Measurements from ENCODE around the gene PRELP.

The PRELP gene

DNA sequence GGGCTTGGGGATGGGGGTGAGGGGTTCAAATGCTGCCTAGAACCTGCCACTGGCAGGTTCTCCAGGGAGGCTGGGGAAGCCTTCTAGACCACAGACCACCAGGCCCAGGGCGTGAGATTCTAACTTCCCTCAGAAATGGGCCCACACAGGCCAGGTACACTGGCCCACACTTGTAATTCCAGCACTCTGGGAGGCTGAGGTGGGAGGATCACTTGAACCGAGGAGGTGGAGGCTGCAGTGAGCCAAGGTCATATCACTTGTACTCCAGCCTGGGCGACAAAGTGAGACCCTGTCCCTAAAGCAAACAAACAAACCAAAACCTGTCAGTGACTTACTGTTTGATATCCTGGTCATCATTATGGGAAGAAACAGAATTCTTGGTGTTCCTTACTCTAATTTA, 50.1 kb downstream of the PRELP start:
- Histone ChIP-seq H3K27me3 (ENCODE audit: control insufficient read depth, insufficient read depth, low read length) (peaks cover 20% of the 10 kb centered on the region), H3K36me3 (ENCODE audit: control insufficient read depth, insufficient read depth, low read length) (no peaks in the 10 kb centered on the region), H3K9ac (ENCODE audit: low read length) (no peak overlapping the region), H3K4me1 (ENCODE audit: control insufficient read depth, insufficient read depth, low read length) (peaks cover 32% of the 10 kb centered on the region), H3K9me3 (ENCODE audit: control insufficient read depth, insufficient read depth, low read depth, low read length) (no peaks in the 10 kb centered on the region), H3K27ac (ENCODE audit: low read depth, low read length) (no peak overlapping the region), H3K4me3 (ENCODE audit: low read depth, low read length) (no peak overlapping the region)

DNA sequence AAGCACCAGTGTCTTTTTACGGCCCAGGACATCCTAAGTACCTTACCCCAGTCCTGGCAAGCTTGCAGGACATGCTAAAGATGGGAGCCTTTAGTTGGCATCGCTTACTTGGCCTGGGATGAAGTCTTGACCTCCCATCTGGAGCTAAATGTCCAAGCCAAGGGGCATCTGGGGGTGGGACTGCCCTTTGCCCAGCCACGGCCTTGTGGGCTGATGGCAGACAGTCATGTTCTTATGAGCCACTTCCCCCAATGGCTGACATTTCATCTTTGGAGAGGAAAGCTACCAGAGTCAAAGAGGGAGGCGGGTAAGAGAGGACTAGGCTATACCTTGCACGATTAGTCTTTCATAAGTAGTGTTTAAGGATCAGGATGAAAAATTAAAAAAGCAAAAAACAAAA, 50.5 kb downstream of the PRELP start:
- peaks cover 15% of the 10 kb centered on the region for H3K27me3 ChIP-seq (ENCODE audit: control insufficient read depth, insufficient read depth, low read length)
- peaks cover 27% of the 10 kb centered on the region for H3K4me1 ChIP-seq (ENCODE audit: control insufficient read depth, insufficient read depth, low read length)
- H3K9ac ChIP-seq (ENCODE audit: low read length), result no peak overlapping the region
- H3K9me3 ChIP-seq (ENCODE audit: control insufficient read depth, insufficient read depth, low read depth, low read length), result no peaks in the 10 kb centered on the region
- no peak overlapping the region for H3K4me3 ChIP-seq (ENCODE audit: low read depth, low read length)
- no peaks in the 10 kb centered on the region for H3K36me3 ChIP-seq (ENCODE audit: control insufficient read depth, insufficient read depth, low read length)
- no peak overlapping the region for H3K27ac ChIP-seq (ENCODE audit: low read depth, low read length)

DNA sequence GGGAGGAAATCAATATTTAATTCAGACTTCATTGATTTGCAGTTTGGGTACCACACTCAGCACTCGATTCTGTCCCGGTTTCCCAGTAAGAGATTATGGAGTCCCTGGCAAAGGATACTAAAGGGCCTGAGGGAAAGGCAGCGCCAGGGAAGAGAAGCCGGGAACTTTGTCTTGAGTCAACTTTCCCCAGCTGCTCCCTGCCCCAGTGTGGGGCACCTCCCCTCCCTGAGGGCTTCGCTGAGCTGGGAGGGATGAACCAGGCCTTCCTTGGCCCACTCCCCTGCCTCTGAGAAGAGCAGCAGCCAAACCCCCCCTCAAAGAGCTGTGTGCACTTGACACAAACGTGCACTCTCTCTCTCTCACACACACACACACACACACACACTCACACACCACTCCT, 51.0 kb downstream of the PRELP start:
- H3K4me3 ChIP-seq (ENCODE audit: low read depth, low read length), result no peak overlapping the region
- H3K27me3 ChIP-seq (ENCODE audit: control insufficient read depth, insufficient read depth, low read length), result peaks cover 11% of the 10 kb centered on the region
- no peak overlapping the region for H3K27ac ChIP-seq (ENCODE audit: low read depth, low read length)
- H3K9me3 ChIP-seq (ENCODE audit: control insufficient read depth, insufficient read depth, low read depth, low read length), result no peaks in the 10 kb centered on the region
- H3K4me1 ChIP-seq (ENCODE audit: control insufficient read depth, insufficient read depth, low read length), result peaks cover 23% of the 10 kb centered on the region
- no peaks in the 10 kb centered on the region for H3K36me3 ChIP-seq (ENCODE audit: control insufficient read depth, insufficient read depth, low read length)
- no peak overlapping the region for H3K9ac ChIP-seq (ENCODE audit: low read length)

DNA sequence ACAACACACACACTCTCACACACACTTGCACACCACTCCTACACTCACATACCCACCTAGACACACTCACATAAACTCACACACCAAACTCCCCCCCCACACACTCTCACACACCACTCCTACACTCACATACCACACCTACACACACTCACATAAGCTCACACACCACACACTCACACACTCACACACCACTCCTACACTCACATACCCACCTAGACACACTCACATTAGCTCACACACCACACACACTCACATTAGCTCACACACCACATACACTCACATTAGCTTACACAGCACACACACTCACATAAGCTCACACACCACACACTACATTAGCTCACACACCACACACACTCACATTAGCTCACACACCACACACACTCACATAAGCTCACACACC, 51.4 kb downstream of the PRELP start:
- Histone ChIP-seq H3K27me3 (ENCODE audit: control insufficient read depth, insufficient read depth, low read length) (peaks cover 6% of the 10 kb centered on the region), H3K4me3 (ENCODE audit: low read depth, low read length) (no peak overlapping the region), H3K9ac (ENCODE audit: low read length) (no peak overlapping the region), H3K9me3 (ENCODE audit: control insufficient read depth, insufficient read depth, low read depth, low read length) (no peaks in the 10 kb centered on the region), H3K27ac (ENCODE audit: low read depth, low read length) (no peak overlapping the region), H3K4me1 (ENCODE audit: control insufficient read depth, insufficient read depth, low read length) (peaks cover 18% of the 10 kb centered on the region), H3K36me3 (ENCODE audit: control insufficient read depth, insufficient read depth, low read length) (no peaks in the 10 kb centered on the region)

DNA sequence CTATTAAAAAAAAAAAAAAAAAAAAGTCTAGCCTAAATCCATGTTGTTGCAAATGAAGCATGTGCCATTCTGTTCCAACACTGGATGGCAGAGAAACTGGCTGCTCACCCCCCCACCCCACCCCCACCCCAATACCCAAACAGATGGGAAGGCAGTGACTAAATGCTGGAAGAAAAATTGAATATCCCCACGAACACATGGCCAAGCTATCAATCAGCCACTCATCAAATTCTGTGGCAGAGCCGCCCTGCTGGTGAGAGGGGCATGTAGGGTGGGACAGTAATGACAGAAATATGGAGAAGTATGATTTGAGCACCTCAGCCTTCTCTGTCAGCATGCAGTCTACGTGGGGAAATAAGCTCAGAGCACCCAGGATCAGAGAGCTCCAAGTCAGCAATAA, 52.5 kb downstream of the PRELP start:
- Histone ChIP-seq H3K36me3 (ENCODE audit: control insufficient read depth, insufficient read depth, low read length) (no peaks in the 10 kb centered on the region), H3K9me3 (ENCODE audit: control insufficient read depth, insufficient read depth, low read depth, low read length) (no peaks in the 10 kb centered on the region)

DNA sequence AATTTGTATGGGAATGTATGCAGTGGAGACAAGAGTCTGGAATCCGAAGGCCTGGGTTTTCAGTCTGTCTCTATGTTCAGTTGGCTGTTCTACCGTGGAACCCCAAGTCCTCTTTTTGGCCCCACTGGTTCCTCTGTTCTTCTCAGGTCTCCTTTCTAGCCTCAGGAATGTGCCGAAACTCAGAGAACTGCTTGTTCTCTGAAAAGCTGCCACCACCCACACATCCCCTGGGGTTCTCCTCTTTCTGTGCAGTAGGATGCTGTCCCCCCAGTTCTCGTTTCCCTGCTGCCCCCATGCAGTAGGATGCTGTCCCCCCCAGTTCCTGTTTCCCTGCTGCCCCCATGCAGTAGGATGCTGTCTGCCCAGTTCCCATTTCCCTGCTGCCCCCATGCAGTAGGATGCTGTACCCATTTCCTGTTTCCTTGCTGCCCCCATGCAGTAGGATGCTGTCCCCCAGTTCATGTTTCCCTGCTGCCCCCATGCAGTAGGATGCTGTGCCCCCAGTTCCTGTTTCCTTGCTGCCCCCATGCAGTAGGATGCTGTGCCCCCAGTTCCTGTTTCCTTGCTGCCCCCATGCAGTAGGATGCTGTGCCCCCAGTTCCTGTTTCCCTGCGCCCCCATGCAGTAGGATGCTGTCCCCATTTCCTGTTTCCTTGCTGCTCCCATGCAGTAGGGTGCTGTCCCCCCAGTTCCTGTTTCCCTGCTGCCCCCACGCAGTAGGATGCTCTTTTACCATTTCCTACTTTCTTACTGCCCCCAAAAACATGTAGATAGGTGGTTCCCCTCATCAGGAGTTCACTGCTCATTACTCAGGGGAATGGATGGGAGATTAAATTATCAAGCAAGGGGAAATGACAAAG, 53.6 kb downstream of the PRELP start:
- H3K4me3 ChIP-seq (ENCODE audit: low read depth, low read length), result no peak overlapping the region
- H3K27ac ChIP-seq (ENCODE audit: low read depth, low read length), result no peak overlapping the region
- no peaks in the 10 kb centered on the region for H3K36me3 ChIP-seq (ENCODE audit: control insufficient read depth, insufficient read depth, low read length)
- H3K9me3 ChIP-seq (ENCODE audit: control insufficient read depth, insufficient read depth, low read depth, low read length), result no peaks in the 10 kb centered on the region
- no peak overlapping the region for H3K9ac ChIP-seq (ENCODE audit: low read length)
- no peaks in the 10 kb centered on the region for H3K27me3 ChIP-seq (ENCODE audit: control insufficient read depth, insufficient read depth, low read length)
- peaks cover 9% of the 10 kb centered on the region for H3K4me1 ChIP-seq (ENCODE audit: control insufficient read depth, insufficient read depth, low read length)

More for the DNA sequence above, 52.5 kb downstream of the PRELP start:
- Histone ChIP-seq H3K27ac (ENCODE audit: low read depth, low read length) (no peak overlapping the region), H3K27me3 (ENCODE audit: control insufficient read depth, insufficient read depth, low read length) (no peaks in the 10 kb centered on the region), H3K4me3 (ENCODE audit: low read depth, low read length) (no peak overlapping the region), H3K9ac (ENCODE audit: low read length) (no peak overlapping the region), H3K4me1 (ENCODE audit: control insufficient read depth, insufficient read depth, low read length) (peaks cover 8% of the 10 kb centered on the region)

DNA sequence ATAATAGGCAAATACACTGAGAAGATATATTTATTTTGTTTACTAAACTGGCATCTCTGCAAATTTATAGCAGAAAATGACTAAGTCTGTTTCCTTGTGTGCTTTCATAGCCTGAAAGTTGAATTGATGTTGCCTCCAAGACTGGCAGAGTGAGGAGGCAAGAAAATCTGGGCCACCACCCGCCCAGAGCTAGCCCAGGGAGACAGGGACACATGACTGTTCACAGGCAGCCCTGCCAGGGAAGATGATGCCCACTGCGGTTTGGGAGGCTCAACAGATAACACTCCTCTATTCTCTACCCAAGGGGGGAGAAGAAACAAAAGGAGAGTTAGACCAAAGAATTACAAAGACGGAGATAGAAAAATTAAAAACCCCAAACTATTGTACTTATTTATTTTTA, 55.5 kb downstream of the PRELP start:
- Histone ChIP-seq H3K36me3 (ENCODE audit: control insufficient read depth, insufficient read depth, low read length) (no peaks in the 10 kb centered on the region), H3K4me3 (ENCODE audit: low read depth, low read length) (no peak overlapping the region), H3K27me3 (ENCODE audit: control insufficient read depth, insufficient read depth, low read length) (no peaks in the 10 kb centered on the region), H3K9me3 (ENCODE audit: control insufficient read depth, insufficient read depth, low read depth, low read length) (no peaks in the 10 kb centered on the region), H3K27ac (ENCODE audit: low read depth, low read length) (no peak overlapping the region), H3K4me1 (ENCODE audit: control insufficient read depth, insufficient read depth, low read length) (peaks cover 3% of the 10 kb centered on the region; the same call in 1 of the 2 replicates), H3K9ac (ENCODE audit: low read length) (no peak overlapping the region)

DNA sequence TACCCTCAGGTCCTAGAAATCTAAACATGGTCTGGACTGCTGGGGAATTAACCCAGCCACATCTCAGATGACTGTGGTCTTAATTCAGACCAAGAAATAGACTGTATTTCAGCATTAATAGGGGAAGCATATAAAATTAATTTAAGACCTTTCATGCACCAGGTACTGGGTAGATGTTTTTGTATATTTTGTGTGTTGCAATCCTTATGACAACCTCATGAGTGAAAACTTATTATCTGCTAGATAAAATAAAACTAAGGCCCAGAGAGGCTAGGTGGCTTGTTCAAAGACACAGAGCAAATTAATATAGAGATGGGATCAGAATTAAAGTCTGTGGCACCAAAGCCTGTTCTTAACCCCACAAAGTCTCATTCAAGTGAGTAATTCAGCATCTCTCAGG, 58.4 kb downstream of the PRELP start:
- no peak overlapping the region for H3K27ac ChIP-seq (ENCODE audit: low read depth, low read length)
- no peak overlapping the region for H3K9ac ChIP-seq (ENCODE audit: low read length)
- no peaks in the 10 kb centered on the region for H3K9me3 ChIP-seq (ENCODE audit: control insufficient read depth, insufficient read depth, low read depth, low read length)
- H3K4me1 ChIP-seq (ENCODE audit: control insufficient read depth, insufficient read depth, low read length), result peaks cover 3% of the 10 kb centered on the region; the same call in 1 of the 2 replicates
- H3K4me3 ChIP-seq (ENCODE audit: low read depth, low read length), result no peak overlapping the region
- no peaks in the 10 kb centered on the region for H3K27me3 ChIP-seq (ENCODE audit: control insufficient read depth, insufficient read depth, low read length)
- no peaks in the 10 kb centered on the region for H3K36me3 ChIP-seq (ENCODE audit: control insufficient read depth, insufficient read depth, low read length)

DNA sequence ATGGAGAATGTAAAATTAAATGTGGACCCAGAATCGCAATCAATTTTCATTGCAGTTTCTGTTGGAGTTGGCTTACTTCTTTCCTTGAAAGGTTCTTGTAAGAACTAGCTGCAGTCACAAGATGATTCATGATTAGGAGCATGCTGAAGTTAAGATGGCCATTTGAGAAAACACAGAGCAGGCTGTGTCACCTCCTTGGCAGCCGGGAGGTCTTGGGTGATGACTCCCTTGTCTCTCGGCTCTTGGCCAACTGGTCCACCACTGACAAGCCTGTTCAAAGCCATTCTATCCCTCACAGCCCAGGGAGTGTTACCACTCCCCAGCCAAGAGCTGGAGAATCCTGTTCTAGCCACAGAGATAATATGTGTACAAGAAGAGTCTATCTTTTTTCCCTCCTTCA, 58.9 kb downstream of the PRELP start:
- Histone ChIP-seq H3K9me3 (ENCODE audit: control insufficient read depth, insufficient read depth, low read depth, low read length) (no peaks in the 10 kb centered on the region), H3K27ac (ENCODE audit: low read depth, low read length) (no peak overlapping the region), H3K4me1 (ENCODE audit: control insufficient read depth, insufficient read depth, low read length) (peaks cover 3% of the 10 kb centered on the region; the same call in 1 of the 2 replicates), H3K9ac (ENCODE audit: low read length) (no peak overlapping the region), H3K36me3 (ENCODE audit: control insufficient read depth, insufficient read depth, low read length) (no peaks in the 10 kb centered on the region), H3K4me3 (ENCODE audit: low read depth, low read length) (no peak overlapping the region), H3K27me3 (ENCODE audit: control insufficient read depth, insufficient read depth, low read length) (no peaks in the 10 kb centered on the region)

DNA sequence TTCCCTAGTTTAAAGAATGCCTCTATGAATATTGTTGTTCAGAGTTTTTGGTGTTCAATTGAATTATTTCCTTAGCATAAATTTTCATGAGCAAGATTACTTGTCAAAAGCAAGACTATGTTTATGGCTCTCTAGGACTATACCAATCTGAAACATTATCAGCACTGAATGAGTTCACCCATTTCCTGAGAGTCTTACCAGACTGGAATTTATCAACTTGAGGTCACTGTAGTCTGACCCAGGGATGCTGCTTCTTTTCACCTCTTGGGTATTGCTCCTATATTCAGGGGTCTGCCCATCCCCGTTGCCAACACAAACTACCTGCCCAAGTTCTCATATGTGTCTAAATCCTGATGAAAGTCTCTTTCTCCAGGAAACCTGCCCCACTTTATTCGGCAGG, 61.0 kb downstream of the PRELP start:
- Histone ChIP-seq H3K27me3 (ENCODE audit: control insufficient read depth, insufficient read depth, low read length) (no peaks in the 10 kb centered on the region), H3K27ac (ENCODE audit: low read depth, low read length) (no peak overlapping the region), H3K4me3 (ENCODE audit: low read depth, low read length) (no peak overlapping the region), H3K36me3 (ENCODE audit: control insufficient read depth, insufficient read depth, low read length) (no peaks in the 10 kb centered on the region), H3K4me1 (ENCODE audit: control insufficient read depth, insufficient read depth, low read length) (peaks cover 3% of the 10 kb centered on the region; the same call in 1 of the 2 replicates), H3K9ac (ENCODE audit: low read length) (no peak overlapping the region), H3K9me3 (ENCODE audit: control insufficient read depth, insufficient read depth, low read depth, low read length) (no peaks in the 10 kb centered on the region)

DNA sequence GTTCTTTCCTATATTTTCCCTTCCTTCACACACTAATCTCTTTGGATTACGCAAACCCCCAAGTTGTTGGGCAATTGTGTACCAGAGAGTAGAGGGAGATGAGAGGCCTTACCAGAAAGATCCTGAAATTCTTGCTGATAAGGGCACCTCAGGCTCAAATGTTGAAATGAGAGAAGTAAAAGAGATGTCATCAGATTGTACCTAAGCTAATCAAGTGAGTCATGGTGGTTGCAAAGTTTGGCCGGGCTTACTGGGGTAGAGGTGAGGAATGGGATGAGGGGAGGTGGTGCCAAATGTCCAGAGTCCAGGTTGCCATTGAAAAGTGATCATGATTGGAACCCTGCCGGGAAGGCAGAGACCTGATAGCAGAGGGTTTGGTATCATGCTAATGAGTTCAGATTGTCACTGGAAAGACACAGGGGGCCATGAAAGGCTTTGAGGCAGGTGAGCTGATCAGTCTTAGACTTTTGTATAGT, 61.4 kb downstream of the PRELP start:
- Histone ChIP-seq H3K27ac (ENCODE audit: low read depth, low read length) (no peak overlapping the region), H3K4me3 (ENCODE audit: low read depth, low read length) (no peak overlapping the region), H3K9me3 (ENCODE audit: control insufficient read depth, insufficient read depth, low read depth, low read length) (no peaks in the 10 kb centered on the region), H3K27me3 (ENCODE audit: control insufficient read depth, insufficient read depth, low read length) (no peaks in the 10 kb centered on the region), H3K9ac (ENCODE audit: low read length) (no peak overlapping the region), H3K4me1 (ENCODE audit: control insufficient read depth, insufficient read depth, low read length) (peaks cover 3% of the 10 kb centered on the region; the same call in 1 of the 2 replicates), H3K36me3 (ENCODE audit: control insufficient read depth, insufficient read depth, low read length) (no peaks in the 10 kb centered on the region)
